GM21528 (cell line): ENCODE data around the gene CD63.
"Not testable (repeated sequence)": the region's sequence is repeated elsewhere in the genome, so short reads cannot be mapped to it uniquely, and the experiment has no call there.

ENCODE experiments used
- ATAC-seq: cut with Tn5 transposase; IDR thresholded peaks from one replicate; pipeline ENCODE4 v1.9.1; 2021; ENCODE audit warnings: mild to moderate bottlenecking, moderate library complexity; ENCODE audit not compliant: unreplicated experiment, low FRiP score

Gene CD63, protein sequence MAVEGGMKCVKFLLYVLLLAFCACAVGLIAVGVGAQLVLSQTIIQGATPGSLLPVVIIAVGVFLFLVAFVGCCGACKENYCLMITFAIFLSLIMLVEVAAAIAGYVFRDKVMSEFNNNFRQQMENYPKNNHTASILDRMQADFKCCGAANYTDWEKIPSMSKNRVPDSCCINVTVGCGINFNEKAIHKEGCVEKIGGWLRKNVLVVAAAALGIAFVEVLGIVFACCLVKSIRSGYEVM

GRCh38 chr12:55728939-55729818, at the start of gene CD63:
Gene CD63, minus strand, starts transcription at chr12:55729009. Its CDS starts 668 bp downstream, at chr12:55728341.
- peak; percentile 72 for ATAC-seq

- ATAC-seq = no peak
Measured at GRCh38 chr12:55777856-55778255, 49.0 kb upstream of the CD63 start.

GRCh38 chr12:55771736-55772135, 42.9 kb upstream of the CD63 start:
- ATAC-seq = no peak

DNA sequence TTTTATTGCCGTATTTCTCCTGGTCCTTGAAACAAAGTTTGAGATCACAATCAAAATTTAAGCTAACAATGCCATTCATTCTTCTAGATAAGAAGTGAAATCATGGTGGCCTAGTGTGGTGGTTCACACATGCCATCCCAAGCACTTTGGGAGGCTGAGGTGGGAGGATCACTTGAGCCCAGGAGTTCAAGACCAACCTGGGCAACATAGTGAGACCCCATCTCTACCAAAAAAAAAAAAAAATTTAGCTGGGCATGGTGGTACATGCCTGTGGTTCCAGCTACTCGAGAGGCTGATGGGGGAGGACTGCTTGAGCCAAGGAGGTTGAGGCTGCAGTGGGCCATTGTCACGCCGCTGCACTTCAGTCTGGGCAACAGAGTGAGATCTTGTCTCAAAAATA, 38.3 kb upstream of the CD63 start:
- no peak for ATAC-seq

DNA sequence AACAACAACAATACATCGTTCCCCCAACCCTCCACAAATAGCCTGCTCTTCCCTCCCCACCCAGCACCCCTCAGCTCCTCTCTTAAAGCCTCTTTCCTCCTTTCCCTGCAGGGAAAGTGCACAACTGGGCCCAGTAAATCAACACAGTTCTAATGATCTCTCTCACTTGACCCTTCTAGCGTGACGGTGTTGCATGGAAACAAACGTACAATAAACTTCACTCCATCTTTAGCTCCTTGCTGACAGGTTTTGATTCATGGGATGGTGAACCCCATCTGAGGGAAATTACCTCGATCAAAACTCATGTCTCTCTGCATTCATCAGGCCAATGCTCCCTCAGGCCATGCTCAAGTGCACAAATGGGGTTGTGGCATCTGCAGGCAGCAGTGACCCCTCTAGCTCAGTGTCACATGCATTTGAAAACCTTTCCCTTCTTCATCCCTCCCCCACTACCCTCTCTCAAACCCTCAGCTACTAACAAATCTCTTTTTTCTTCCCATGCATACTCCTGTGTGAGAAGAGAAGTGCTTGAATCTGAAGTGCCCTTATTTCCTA, 37.0 kb upstream of the CD63 start:
- no peak for ATAC-seq

DNA sequence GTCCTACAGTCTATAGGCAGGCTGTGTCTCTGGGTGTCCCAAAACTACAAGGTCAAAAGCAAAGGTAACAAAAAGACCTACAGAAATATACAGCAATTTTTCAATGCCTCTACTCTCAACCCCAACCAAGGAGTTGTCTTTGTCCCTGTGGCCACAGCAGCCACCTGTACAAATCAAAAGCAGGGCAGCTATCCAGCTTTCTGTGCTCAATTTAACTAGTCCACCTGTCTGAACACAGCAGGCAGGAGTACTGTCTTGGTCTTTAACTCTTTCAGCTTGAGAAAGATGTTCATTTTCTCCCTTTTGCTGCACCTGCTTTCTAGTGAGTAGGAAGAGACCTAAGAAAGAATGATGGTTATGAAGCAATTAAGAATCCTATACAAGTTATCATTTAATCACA, 33.8 kb upstream of the CD63 start:
- ATAC-seq = no peak

DNA sequence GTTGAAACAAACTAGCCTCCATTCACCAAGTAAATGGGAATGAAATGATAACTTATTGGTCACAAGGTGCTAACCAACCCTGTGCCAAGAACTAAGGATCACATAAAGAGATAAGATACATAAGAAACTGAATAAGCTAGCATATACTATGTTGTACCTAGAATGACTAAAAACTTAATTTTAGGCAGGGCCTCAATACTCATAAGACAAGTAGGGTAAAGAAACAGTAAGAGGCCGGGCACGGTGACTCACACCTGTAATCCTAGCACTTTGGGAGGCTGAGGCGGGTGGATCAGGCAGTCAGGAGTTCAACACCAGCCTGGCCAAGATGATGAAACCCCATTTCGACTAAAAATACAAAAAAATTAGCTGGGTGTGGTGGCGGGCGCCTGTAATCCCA, 31.9 kb upstream of the CD63 start:
- no peak for ATAC-seq

DNA sequence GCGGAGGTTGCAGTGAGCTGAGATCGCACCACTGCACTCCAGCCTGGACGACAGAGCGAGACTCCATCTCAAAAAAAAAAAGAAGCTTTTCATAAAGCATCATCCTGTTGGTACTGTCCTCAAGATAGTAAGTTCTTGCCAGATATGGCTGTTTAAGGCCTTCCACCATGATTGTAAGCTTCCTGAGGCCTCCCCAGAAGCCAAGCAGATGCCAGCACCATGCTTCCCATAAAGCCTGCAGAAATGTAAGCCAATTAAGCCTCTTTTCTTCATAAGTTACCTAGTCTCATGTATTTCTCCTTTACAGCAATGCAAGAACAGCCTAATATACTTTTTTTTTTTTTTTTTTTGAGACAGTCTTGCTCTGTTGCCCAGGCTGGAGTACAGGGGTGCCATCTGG, 29.8 kb upstream of the CD63 start:
- ATAC-seq = not testable (repeated sequence)

GRCh38 chr12:55757701-55758100, 28.9 kb upstream of the CD63 start:
- ATAC-seq = no peak

- ATAC-seq = no peak
Measured at GRCh38 chr12:55755246-55755645, 26.4 kb upstream of the CD63 start.

GRCh38 chr12:55748230-55748993, 19.6 kb upstream of the CD63 start:
- no peak for ATAC-seq

GRCh38 chr12:55746913-55747231, 18.1 kb upstream of the CD63 start:
- no peak for ATAC-seq

- ATAC-seq = no peak
Measured at GRCh38 chr12:55746174-55746912, 17.5 kb upstream of the CD63 start.

- no peak for ATAC-seq
Measured at GRCh38 chr12:55745361-55746173, 16.8 kb upstream of the CD63 start.

- no peak for ATAC-seq
Measured at GRCh38 chr12:55744340-55745030, 15.7 kb upstream of the CD63 start.

DNA sequence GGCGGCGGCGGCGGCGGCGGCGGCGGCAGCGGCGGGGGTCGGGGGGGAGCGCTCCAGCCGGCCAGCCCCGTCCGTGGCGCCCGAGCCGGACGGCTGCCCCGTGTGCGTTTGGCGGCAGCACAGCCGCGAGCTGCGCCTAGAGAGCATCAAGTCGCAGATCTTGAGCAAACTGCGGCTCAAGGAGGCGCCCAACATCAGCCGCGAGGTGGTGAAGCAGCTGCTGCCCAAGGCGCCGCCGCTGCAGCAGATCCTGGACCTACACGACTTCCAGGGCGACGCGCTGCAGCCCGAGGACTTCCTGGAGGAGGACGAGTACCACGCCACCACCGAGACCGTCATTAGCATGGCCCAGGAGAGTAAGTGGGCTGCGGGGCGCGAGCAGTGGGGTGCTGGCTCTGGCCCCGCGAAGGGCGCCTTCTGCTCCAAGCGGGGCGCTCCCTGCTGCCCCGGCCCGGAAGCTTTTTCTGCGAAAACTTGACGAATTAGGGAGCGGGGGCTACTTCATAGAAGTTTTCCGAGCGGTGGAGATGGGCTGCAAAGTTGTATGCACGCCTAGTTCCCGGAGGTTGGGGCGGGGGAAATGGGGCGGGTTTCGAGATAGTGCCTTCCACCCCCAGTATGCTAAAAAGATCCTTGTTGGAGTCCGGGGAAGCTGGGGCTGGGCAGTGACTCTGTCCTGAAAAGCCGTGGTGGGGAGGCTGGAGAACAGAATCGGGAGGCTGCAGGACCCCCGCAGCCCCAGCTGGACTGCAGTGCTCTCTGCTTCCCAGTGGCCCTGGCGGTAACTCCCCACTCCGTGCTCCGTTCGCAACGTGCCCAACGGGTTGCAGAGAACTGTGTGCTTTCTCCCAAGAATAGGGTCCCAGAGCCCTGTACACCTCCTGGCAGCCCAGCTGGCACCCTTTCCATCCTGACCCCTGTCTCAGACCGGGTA, 14.9 kb upstream of the CD63 start:
- ATAC-seq = no peak

GRCh38 chr12:55742719-55743405, 14.1 kb upstream of the CD63 start, which contains the start of gene GDF11:
Gene GDF11, plus strand, starts transcription at chr12:55743122. Its CDS starts 195 bp downstream, at chr12:55743317.
- ATAC-seq = no peak
